Effector CD8-positive, alpha-beta T cell (primary cell): ENCODE measurements around the gene CS.

ENCODE experiments used
- DNase-seq: peaks from one replicate; lab custom pipeline; 2025; lab: John Stamatoyannopoulos, UW

CS gene

DNA sequence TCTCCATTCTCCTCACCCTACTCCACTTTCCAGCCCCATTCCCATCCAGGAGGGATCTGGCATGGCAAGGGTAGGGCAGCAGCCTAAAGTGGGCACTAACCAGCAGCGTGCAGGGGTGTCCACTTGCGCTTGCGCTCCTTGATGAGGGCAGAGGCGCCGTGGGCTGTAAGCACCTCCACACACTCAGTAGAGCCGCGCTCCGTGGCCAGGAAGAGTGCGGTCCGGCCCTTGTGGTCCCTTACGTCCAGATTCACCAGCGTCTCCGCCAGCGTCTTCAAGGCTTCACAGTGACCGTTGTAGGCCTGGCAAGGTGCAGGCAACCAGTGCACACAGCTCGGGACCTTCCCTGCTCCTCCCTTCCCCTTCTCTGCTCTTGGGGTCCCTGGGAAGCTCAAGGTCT, 52.2 kb downstream of the CS start:
- no peak for DNase-seq

DNA sequence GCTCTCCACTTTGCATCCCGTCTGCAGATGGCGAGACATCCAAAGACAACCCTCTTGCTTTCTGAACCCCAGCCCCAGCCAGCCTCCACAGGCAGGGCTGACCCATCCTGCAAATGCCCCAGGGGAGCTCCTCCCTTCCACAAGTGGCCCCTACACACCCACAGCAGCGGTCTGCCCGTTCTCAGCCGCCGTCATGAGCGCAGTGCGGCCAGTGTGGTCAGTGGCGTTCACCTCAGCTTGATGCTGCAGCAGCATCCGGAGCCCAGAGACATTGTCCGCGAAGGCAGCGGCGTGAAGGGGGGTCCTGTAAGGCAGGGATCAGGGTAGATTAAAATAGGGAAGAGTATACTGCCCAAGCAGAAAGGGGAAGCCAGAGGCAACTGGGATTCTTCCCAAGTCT, 55.6 kb downstream of the CS start:
- no peak for DNase-seq

DNA sequence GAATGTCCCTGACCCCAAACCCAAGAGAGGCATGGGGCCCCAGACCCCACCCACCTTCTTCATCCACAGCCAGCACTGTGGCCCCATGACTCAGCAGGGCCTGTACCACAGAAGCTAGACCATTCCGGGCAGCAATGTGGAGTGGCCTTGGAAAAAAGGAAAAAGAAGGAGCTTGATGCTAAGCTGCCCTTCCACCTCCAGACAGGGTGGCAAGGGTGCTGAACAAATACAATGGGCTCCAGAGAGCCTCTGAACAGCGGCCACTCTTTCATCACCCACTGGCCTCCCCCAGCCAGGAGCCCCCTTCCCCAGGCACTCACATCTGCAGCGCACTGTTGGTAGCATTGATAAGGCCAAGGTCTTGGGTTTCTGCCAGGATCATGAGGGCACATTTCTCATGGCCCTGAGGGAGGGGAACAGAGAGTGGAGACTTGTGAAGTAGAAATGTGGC, 56.4 kb downstream of the CS start:
- no peak for DNase-seq

DNA sequence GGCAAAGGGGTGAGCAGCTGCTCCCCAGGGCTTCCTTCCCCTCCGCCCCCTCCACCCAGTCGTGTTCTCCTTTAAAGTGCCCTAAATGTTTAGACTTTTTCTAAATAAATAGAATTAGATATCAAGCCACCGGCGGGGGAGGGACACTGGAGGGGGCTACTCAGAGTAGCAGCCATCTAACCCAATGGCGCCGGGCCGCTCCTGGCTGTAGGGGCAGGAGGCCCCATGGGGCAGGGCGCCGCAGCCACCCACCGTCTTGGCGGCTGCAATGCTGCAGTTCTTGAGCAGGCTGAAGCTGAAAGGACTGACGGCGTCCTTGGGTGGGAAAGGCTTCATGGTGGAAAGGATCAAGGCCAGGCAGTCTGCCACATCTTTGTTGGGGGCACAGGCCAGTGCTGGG, 57.1 kb downstream of the CS start:
- no peak for DNase-seq

DNA sequence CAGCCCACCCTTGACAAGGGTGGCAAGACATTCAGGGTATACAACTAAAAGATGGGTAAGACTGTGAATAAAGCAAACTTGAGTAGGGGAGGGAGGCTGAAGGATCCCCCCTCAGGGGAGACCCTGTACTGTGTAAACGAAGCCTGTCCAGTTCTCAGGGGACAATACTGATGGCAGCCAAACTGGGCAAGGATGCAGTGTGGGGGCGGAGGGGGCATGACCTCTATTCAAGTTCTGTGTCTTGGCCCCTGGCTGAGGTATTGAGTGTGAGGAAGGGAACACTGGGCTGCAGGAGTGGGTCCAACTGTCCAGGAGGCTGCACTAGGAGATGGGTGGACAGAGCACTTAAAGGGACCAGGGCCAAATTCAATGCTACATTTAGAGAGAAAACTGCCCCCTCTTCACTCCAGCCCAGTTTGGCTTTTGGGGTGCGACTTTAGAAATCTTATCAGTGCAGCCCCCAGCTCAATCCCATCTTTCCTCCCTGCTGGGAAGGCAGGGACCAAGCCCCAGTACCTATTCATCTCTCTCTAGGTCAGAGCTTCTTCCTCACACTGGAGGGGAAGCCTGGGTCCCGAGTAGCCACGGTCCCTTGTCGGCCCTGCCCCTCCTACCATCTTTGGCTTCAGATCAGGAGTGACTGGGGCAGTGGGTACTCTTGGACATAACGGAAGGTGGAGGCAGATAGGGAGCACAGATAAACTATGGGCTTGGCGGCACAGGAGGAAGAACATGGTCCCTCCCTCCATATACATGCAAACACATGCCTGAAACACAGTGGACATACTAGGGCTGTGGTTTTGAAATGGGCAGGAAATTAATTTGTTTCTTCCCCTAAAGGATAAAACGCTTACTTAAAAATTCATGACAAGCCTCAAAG, 58.5 kb downstream of the CS start:
- no peak for DNase-seq

DNA sequence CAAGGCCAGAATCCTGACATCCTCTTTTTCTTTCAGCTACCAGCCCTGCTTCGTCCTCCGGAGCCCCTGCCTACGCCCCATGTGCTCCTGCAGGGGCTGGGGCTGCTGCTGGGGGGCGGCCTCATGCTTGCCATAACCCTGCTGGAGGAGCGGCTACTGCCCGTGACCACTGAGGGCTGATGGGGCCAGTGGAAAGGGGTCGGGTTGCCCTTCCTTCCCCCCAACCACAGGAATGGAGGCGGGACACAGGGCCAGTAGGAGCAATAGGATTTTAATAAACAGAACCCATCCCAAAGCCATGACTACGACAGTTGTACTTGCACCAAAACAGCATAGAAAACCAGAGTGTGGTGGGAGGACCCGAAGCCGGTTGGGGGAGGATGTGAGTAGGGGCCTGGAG, 62.6 kb downstream of the CS start:
- DNase-seq = no peak

DNA sequence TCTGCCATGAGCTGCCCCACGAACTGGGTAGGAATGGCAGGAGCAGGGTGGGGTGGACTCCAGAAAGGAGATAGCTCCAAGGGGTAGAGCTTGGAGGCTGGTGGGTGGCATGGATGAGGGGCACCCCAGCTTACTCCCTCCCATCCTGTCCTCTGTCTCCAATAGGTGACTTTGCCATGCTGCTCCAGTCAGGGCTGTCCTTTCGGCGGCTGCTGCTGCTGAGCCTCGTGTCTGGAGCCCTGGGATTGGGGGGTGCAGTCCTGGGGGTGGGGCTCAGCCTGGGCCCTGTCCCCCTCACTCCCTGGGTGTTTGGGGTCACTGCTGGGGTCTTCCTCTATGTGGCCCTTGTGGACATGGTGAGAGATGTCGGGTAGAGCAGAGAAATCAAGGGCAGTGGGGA, 63.1 kb downstream of the CS start:
- no peak for DNase-seq

DNA sequence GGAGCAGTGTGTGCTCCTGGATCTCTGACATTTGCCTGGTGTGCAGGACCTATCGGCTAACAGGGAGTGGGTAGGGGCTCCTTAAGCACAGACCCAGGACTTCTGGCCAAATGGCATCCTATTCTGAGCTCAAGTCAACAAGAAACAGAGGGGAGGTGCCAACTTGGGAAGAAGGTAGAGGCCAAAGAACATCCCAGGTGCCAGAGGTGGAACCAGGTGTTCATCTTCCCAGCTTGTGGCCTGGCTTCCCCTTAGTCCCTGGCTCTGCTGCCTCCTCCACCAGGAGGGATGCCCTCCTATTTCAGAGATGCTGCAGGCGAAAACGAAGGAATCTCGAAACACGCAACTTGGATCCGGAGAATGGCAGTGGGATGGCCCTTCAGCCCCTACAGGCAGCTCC, 64.0 kb downstream of the CS start:
- no peak for DNase-seq

DNA sequence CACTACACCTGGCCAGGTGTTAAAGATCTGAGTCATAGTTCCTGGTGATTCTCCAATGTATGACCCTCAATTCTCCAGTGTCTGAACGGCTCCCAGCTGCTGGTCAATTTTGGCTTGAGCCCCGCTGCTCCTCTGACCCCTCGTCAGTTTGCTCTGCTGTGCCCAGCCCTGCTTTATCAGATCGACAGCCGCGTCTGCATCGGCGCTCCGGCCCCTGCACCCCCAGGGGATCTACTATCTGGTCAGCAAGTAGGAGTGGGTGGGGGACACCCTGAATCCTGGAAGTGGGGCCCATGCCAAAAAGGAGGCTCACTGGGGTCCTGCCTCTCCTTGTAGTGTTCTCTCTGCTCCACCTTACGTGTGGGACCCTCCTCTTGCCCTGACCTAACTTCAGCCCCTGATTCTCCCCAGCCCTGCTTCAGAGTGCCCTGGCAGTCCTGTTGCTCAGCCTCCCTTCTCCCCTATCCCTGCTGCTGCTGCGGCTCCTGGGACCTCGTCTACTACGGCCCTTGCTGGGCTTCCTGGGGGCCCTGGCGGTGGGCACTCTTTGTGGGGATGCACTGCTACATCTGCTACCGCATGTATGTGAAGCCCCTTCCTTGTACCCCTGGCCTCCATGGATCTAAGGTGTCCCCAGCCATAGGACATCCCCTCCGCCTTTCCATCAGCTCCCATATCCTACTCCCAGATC, 65.2 kb downstream of the CS start:
- no peak for DNase-seq

DNA sequence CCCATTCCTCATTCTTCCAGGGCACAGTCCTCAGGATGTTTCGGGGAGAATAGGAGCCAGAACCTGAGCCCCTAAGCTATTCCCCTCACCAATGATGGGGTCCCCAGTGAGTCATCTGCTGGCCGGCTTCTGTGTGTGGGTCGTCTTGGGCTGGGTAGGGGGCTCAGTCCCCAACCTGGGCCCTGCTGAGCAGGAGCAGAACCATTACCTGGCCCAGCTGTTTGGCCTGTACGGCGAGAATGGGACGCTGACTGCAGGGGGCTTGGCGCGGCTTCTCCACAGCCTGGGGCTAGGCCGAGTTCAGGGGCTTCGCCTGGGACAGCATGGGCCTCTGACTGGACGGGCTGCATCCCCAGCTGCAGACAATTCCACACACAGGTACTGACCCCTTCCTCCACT, 68.9 kb downstream of the CS start:
- DNase-seq = no peak

DNA sequence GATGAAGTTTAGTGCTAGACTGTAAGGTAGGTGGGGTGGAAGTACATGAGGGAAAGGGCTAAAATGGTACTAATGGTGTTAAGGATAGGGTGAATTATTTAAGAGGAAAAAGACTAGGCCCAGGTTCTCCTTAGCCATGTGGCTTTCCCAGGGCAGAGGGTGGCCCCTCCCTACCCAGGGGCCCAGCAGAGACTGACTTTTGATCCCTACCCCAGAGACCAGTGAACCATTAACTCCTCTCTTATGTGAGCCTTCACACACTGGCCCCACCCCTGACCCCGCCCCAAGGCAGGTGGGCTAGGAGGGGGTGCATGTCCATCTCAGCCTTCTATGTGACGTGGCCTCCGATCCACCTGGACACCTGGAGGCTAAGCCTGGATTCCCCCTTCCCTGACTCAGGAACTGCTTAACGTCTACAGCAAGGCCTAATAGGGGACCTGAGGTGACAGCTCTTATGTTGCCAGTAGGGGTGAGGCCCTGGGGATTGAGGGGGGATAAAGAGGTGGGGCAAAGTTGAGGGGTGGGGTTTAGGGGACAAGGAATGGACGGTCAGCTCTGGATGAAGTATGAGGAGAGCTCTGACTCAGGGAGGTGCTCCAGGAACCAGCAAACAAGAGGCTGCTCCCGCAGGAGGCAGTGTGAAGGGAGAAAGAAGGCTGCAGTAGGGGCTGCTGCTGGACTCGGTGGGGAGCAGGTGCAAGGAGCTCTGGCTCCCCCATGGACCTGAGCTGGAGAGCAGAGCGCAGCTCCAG, 69.5 kb downstream of the CS start:
- no peak for DNase-seq

DNA sequence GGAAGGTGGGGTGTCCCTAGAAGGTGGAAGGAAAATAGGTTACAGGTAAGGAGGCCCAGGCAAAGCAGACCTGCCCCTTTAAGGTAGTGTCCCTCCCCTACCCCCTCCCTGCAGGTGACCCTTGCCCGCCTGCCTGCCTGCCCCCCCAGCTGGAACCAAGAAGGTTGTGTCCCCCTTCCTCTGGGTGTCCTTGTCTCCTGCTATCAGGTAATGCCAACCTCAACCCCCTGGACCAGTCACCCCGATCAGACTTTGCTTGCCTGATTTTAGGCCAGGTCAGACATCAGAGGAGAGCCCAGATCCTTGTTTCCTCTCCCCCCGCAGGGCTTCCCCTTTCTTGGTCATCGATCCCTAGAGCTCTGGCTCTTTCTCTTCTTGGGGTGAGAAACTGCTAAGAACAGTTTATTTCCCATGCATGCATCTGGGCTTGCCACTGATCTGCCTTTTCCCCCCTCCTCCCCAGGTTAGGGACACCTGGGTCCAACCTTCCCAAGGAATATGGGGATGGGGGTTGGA, 70.2 kb downstream of the CS start, which contains the start of gene SLC39A5:
TSS of gene SLC39A5 (plus strand) at position 136 of the 516 bp plus-strand sequence. CDS start 1,224 bp downstream, outside the sequence.
- no peak for DNase-seq

DNA sequence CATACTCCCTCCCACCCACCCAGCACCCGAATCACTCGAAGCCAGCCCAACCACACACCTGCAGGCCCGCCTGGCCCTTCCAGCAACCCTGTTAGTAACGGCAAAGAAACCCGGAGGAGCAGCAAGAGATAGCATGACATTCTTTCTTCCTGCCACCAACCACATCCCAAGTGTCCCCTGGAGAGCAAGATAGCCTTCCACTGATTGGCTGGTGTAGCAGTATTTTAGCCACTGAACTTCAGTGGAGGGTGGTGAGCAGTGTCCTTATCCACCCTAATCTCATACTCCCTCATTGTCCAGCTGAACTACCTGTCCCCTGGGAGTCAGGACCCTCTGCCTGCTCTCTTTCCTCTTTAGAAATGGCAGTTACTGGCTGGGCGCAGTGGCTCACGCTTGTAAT, 71.0 kb downstream of the CS start:
- no peak for DNase-seq

DNA sequence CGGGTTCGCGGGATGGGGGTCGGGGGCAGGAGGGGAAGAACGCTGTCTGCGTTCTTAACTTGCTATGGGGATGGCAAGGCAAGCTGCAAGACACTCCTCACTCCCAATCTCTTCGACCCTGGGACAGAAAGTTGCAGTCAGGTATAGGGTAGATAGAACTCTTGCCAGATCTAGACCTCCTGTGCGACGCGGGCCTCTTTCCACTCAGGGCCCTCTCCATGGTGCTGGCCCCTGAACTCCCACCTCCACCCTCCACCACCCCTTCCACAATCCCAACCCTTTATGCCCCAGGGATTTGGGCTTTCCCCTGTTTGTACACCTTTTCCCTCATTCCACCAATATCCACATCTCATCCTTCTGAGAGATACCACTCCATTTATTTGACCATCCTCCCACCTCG, 75.2 kb downstream of the CS start:
- no peak for DNase-seq

DNA sequence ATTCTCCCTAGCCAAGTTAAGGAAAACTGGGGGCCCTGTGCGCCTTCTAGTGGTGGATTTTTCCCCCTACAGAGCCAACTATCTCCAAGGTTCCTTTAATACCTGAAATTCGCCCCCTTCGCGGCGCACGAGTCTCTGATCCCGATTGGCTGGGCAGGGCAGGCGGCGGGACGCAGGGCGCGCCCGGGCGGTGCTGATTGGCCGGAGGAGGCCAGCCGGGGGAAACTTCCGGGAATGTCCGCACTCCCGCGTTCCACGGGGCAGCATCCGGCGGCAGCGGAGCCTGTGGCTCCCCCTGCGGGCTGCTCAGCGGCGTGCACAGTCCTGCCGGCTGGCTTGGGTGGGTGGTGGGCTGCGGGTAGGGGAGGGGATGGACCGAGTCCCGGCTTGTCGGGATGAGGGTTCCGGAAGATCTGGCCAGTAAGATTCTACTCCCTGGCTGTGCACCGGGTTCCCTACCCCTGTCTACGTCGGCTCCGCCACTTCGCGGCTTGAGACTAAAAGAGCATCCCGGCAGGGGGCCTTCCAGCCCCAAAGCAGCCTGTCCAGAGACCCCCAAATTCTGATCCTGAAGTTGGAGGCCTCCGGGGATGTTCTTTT, 75.9 kb downstream of the CS start, which contains the start of gene NABP2:
TSS of gene NABP2 (plus strand) at position 241 of the 600 bp plus-strand sequence. CDS start 515 bp downstream, outside the sequence.
- DNase-seq = peak; percentile 88

DNA sequence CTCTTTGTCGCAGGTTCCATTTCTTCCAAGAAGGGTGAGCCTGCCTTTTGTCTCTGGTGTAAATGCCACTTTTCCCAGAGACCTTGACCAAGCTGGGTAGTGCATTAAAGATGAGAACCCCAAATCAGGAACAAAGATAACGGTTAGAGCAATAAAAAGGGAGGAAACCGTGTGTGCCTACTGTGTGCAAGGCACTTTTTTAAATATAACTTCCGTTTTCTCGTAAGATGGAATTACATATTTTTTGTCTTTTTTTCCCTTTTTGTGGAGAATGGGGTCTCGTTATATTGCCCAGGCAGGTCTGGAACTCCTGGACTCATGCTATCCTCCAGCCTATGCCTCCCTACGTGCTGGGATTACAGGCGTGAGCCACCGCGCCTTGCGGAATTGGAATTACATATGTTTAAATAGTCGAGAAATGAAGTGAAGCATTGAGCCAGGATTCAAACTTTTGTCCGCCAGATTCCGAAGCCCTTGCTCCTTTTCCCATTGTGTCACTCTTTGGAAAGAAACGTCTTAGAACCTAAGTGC, 76.5 kb downstream of the CS start:
- DNase-seq = no peak

DNA sequence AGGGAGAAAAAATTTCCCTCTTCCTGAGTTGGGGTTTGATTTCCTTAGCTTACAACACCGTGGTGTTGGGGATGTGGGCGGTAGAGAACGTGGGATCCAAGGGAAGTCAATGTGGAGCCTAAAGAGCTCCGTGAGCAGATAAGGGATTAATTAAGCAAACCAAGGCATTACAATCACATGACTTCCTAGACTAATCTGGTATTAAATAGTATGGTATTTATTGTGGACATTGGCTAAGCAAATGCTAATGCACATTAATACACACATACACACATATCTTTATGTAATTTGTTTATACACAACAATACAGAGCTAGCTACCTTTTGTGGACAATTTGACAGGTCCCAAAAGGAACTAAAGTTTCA, 77.6 kb downstream of the CS start:
- no peak for DNase-seq

DNA sequence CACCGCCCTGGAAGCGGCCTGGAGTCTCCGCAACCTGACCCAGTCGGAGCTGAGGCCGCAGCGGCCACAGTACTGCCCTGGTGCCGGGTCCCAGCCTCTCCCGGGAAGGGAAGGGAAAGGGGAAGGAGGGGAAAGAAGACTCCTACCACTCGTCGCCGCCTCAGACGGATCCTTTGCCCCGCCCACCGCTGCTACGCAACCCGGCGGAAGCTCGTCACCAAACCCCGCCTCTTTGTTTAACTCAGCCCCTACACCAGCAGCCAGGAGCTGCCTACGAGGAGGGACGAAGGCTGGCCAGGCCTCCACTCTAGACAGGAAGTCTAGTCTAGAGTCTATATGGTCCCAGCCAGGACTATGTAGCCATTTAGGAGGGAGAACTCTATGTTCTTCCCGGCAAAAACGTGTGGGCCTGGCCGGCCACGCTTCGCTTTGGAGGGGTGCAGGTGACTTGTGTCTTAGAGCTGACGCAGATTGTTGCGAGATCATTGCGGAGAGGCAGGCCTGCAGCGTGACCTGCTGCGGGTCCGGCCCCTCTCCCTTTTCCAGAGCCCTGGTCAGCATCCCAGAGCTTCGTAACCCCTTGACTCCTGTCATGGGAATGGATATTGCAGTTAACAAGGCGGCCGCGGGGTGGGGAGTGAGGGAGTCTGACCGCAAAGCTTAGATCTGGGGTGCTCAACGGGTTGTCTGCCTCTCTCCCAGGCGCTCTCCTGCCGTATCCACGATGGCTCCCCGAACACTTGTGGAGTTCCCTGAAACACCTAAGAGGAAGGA, 78.2 kb downstream of the CS start, which contains the start of gene RNF41:
TSS of gene RNF41 (minus strand) at position 166 of the 774 bp plus-strand sequence. CDS start 7,875 bp downstream, outside the sequence.
- DNase-seq = peak; percentile 82
